Mucosa of descending colon (tissue), 3 donors: ENCODE measurements around the gene CLNS1A. TPM values are rescaled to one million over a fixed set of nuclear protein-coding genes. Genes with fewer than 3 reads are reported as not detected.

Source experiments
- ATAC-seq: fragments of 200-7000 bp; cut with Tn5 transposase; one replicate; pipeline ENCODE4 v1.9.1; 2020; ENCODE audit warnings: mild to moderate bottlenecking, moderate library complexity
- DNase-seq, 3 donors: peaks; one replicate each; pipeline ENCODE4 v3.0.0-alpha.2; 2020
- H3K36me3 ChIP-seq: fragments of 200-600 bp; one replicate; pipeline ENCODE4 v1.8.0; 2021; ENCODE audit warnings: low read depth, mild to moderate bottlenecking
- H3K4me1 ChIP-seq: fragments of 200-600 bp; one replicate; pipeline ENCODE4 v1.8.0; 2021; ENCODE audit warnings: low read depth, mild to moderate bottlenecking
- H3K4me3 ChIP-seq: fragments of 200-600 bp; one replicate; pipeline ENCODE4 v1.8.0; 2021; ENCODE audit warnings: mild to moderate bottlenecking
- H3K9me3 ChIP-seq: fragments of 200-600 bp; one replicate; pipeline ENCODE4 v1.8.0; 2021; ENCODE audit warnings: mild to moderate bottlenecking
- CTCF ChIP-seq: fragments of 200-600 bp; IDR thresholded peaks from one replicate; pipeline ENCODE4 v1.8.0; 2022; ENCODE audit warnings: antibody characterized with exemption, mild to moderate bottlenecking
- intact Hi-C, 2 donors: fragments of 100-400 bp; cut with DNase I in 1 of 2; cut with micrococcal nuclease in 1 of 2; formaldehyde crosslinking; loops; one replicate each; pipeline versions ENCODE4 v1.11.0 to v1.11.1; 2022; cut with DNase I, micrococcal nuclease
- total RNA-seq, 3 donors: library from RNA; stranded (reverse); fragmentation: NEBNext Ultra II Directional in 2 of 3; extraction: Animal tissue kit (Norgen Biotek cat#: 25700) in 2 of 3; gene quantifications; one replicate each; pipeline versions ENCODE4 v1.2.1 to v1.2.4, GENCODE V29; 2021 to 2023
- donor health status: DM: no; HTN: no; CAD: no; lungs with moderate emphysema.
- donor health status: DM: no; HTN: no; CAD: no.
- donor health status: DM: no; HTN: yes; CAD: no.

The CLNS1A gene
- total RNA-seq, 3 donors from 2014 or later, result 61.2 to 82.4 (median 78.9) TPM

- ATAC-seq (no peak), DNase-seq (no peak)
- Histone ChIP-seq H3K4me1 (peaks cover 15% of the 10 kb centered on the region), H3K4me3 (no peak overlapping the region), H3K36me3 (no peaks in the 10 kb centered on the region), H3K9me3 (no peaks in the 10 kb centered on the region)
- no peak for TF ChIP-seq CTCF
- intact Hi-C loops, result no loop called here
Measured at GRCh38 chr11:77668760-77669159, 31.2 kb upstream of the CLNS1A start.

GRCh38 chr11:77665240-77665965, 27.8 kb upstream of the CLNS1A start:
- intact Hi-C loops, result no loop called here
- DNase-seq (peak in 1 of 3 donors; percentile 20), ATAC-seq (peak; percentile 72)
- Histone ChIP-seq H3K9me3 (no peaks in the 10 kb centered on the region), H3K36me3 (no peaks in the 10 kb centered on the region), H3K4me1 (peaks cover 5% of the 10 kb centered on the region), H3K4me3 (no peak overlapping the region)
- no peak for TF ChIP-seq CTCF

- H3K4me1 ChIP-seq, result no peaks in the 10 kb centered on the region
Measured at GRCh38 chr11:77661670-77662069, 24.1 kb upstream of the CLNS1A start.

GRCh38 chr11:77660947-77661346, 23.4 kb upstream of the CLNS1A start:
- ATAC-seq (no peak), DNase-seq (no peak)
- no peaks in the 10 kb centered on the region for H3K9me3 ChIP-seq
- no peak for TF ChIP-seq CTCF
- H3K36me3 ChIP-seq, result no peaks in the 10 kb centered on the region
- no peak overlapping the region for H3K4me3 ChIP-seq
- intact Hi-C loops, result no loop called here
- no peaks in the 10 kb centered on the region for H3K4me1 ChIP-seq

More at GRCh38 chr11:77661670-77662069, 24.1 kb upstream of the CLNS1A start:
- no peaks in the 10 kb centered on the region for H3K9me3 ChIP-seq
- no peaks in the 10 kb centered on the region for H3K36me3 ChIP-seq
- intact Hi-C loops, result no loop called here
- ATAC-seq (no peak), DNase-seq (no peak)
- no peak for TF ChIP-seq CTCF
- no peak overlapping the region for H3K4me3 ChIP-seq

GRCh38 chr11:77658213-77659013, 20.8 kb upstream of the CLNS1A start:
- H3K36me3 ChIP-seq, result no peaks in the 10 kb centered on the region
- no peak for TF ChIP-seq CTCF
- DNase-seq, result no peak
- no peaks in the 10 kb centered on the region for H3K9me3 ChIP-seq
- intact Hi-C loops, result no loop called here
- no peak for ATAC-seq
- no peak overlapping the region for H3K4me3 ChIP-seq
- H3K4me1 ChIP-seq, result no peaks in the 10 kb centered on the region
